WI38 (cell line): ENCODE data around the gene MUC5B.

ENCODE experiments used
- H3K4me3 ChIP-seq: 2 replicates; pipeline ENCODE4 v1.5.1; 2011; ENCODE audit warnings: low read depth, mild to moderate bottlenecking, control low read depth, low read length
- CTCF ChIP-seq: IDR thresholded peaks from 2 replicates; pipeline ENCODE4 v1.5.1; 2012; ENCODE audit warnings: low read depth, mild to moderate bottlenecking, control low read depth, low read length

MUC5B gene

GRCh38 chr11:1252371-1253102, 29.7 kb downstream of the MUC5B start:
- TF ChIP-seq CTCF, result no peak
- no peak overlapping the region for H3K4me3 ChIP-seq

- no peak overlapping the region for H3K4me3 ChIP-seq
- TF ChIP-seq CTCF, result no peak
Measured at GRCh38 chr11:1253103-1253485, 30.2 kb downstream of the MUC5B start.

GRCh38 chr11:1254086-1254648, 31.3 kb downstream of the MUC5B start:
- H3K4me3 ChIP-seq, result no peak overlapping the region
- no peak for TF ChIP-seq CTCF

- no peak for TF ChIP-seq CTCF
- H3K4me3 ChIP-seq, result no peak overlapping the region
Measured at GRCh38 chr11:1254733-1255132, 31.9 kb downstream of the MUC5B start.

- no peak for TF ChIP-seq CTCF
- H3K4me3 ChIP-seq, result no peak overlapping the region
Measured at GRCh38 chr11:1255151-1255550, 32.3 kb downstream of the MUC5B start.

- H3K4me3 ChIP-seq, result no peak overlapping the region
- no peak for TF ChIP-seq CTCF
Measured at GRCh38 chr11:1256257-1257045, 33.6 kb downstream of the MUC5B start.

- no peak for TF ChIP-seq CTCF
- H3K4me3 ChIP-seq, result no peak overlapping the region
Measured at GRCh38 chr11:1257366-1257765, 34.5 kb downstream of the MUC5B start.
